ENCODE data around the gene AKT3. TPM values are rescaled to one million over a fixed set of nuclear protein-coding genes. Genes with fewer than 3 reads are reported as not detected.
A peak's percentile ranks its signal among the peaks of the same experiment; 100 is the strongest.

The AKT3 gene
- polyA plus RNA-seq, 2 of the 4 experiments (the other 2 are of a cell fraction) = 18.4 to 43.5 TPM

DNA sequence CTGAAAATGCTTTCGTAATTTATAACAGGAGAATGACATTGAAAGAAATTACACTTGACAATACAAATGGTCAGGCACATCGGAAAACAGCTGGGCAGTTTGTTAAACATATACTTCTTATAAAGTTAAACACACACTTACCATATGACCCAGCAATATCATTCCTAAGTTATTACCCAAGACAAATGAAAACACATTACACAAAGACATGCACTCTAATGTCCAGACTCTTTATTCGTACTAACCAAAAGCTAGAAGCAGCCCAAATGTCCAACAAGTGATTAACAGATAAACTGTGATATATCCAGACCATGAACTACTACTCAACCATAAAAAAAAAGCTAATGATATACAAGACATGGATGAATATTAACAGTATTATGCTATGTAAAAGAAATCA is 8.5 kb downstream of the AKT3 start:
- peaks cover 9% of the 10 kb centered on the region for H3K9me3 ChIP-seq
- FAIRE-seq = peak; percentile 72
- DNase-seq (ENCODE audit: low read depth in 1 of 2, low spot score in 1 of 2) = no peak

GRCh38 chr1:243837907-243838535 is 12.0 kb downstream of the AKT3 start:
- DNase-seq (ENCODE audit: low read depth in 1 of 2, low spot score in 1 of 2) (no peak), ATAC-seq (no peak), FAIRE-seq (no peak)
- POLR2A ChIA-PET = no interaction called here
- H3K9me3 ChIP-seq = peaks cover 32% of the 10 kb centered on the region
- no peak for TF ChIP-seq HOXB5 (CRISPR knock-in tag; IDR thresholded peaks at IDR 0.05)
- TF ChIP-seq JUNB (IDR thresholded peaks at IDR 0.05) = no peak
- no peak for TF ChIP-seq HOXB13 (CRISPR knock-in tag; IDR thresholded peaks at IDR 0.05; ENCODE audit: low read depth)
- TF ChIP-seq CTCF (IDR thresholded peaks at IDR 0.05) = no peak
- no peak for TF ChIP-seq POLR2AphosphoS2 (conservative IDR thresholded peaks at IDR 0.05; ENCODE audit: low read length)
- no peak for TF ChIP-seq ATOH8 (CRISPR knock-in tag; IDR thresholded peaks at IDR 0.05; ENCODE audit: low read depth)
- TF ChIP-seq CHD4 (IDR thresholded peaks at IDR 0.05; ENCODE audit: borderline replicate concordance) = no peak
- TF ChIP-seq ZFP36 (IDR thresholded peaks at IDR 0.05; ENCODE audit: borderline replicate concordance, partially characterized antibody) = no peak
- TF ChIP-seq RAD21 (conservative IDR thresholded peaks at IDR 0.05 in 1 of 2, IDR thresholded peaks at IDR 0.05 in 1 of 2) = no peak
- TF ChIP-seq HOXA7 (CRISPR knock-in tag; IDR thresholded peaks at IDR 0.05) = no peak
- no peak for TF ChIP-seq RARB (CRISPR knock-in tag; IDR thresholded peaks at IDR 0.05)
- H3K27ac ChIP-seq = no peak overlapping the region
- CTCF ChIA-PET = no interaction called here
- 98% methylated on average over 1 of the region's 1 CpG for WGBS (ENCODE audit: missing lambda C conversion rate)
- no peak overlapping the region for H3K4me2 ChIP-seq
- peaks cover 31% of the 10 kb centered on the region for H3K4me1 ChIP-seq
- no peak overlapping the region for H3K4me3 ChIP-seq

More for the DNA sequence above, 8.5 kb downstream of the AKT3 start:
- POLR2A ChIA-PET = no interaction called here
- 33% methylated on average over 3 of the region's 3 CpGs for WGBS (ENCODE audit: missing lambda C conversion rate)
- TF ChIP-seq FOXS1 (CRISPR knock-in tag; IDR thresholded peaks at IDR 0.05) = no peak
- Histone ChIP-seq H3K27ac (peak overlapping the region in 1 of 2 experiments; percentile 51; a peak in 1 of 6 replicates), H3K4me3 (no peak overlapping the region), H3K4me1 (peaks cover 42% of the 10 kb centered on the region), H3K4me2 (peak overlapping the region; percentile 50)
- CTCF ChIA-PET = interaction anchor here (1.2 kb wide), 1 partner anchor 458 kb away, joined by 3 read pairs; no protein-coding TSS in a partner anchor
- ATAC-seq = peak in 1 of 2 experiments; percentile 44; a peak in 3 of 6 replicates

DNA sequence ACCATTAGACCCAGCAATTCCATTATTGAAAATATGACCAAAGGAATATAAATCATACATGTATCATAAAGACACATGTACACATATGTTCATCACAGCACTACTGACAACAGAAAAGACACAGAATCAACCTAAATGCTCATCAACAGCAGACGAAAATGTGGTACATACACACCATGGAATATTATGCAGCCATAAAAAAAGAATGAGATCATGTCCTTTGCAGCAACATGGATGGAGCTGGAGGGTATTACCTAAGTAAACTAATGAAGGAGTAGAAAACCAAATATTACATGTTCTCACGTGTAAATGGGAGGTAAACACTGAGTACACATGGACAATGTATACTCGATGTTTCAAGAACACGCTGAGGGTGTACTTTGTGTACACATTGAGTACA is 15.9 kb downstream of the AKT3 start:
- H3K27ac ChIP-seq = no peak overlapping the region
- no peak overlapping the region for H3K4me3 ChIP-seq
- FAIRE-seq (no peak), DNase-seq (ENCODE audit: low read depth in 1 of 2, low spot score in 1 of 2) (no peak), ATAC-seq (no peak)
- POLR2A ChIA-PET = no interaction called here
- H3K4me1 ChIP-seq = no peaks in the 10 kb centered on the region
- TF ChIP-seq PHF8 (IDR thresholded peaks at IDR 0.05; ENCODE audit: borderline replicate concordance, low read depth) (no peak), GATA3 (IDR thresholded peaks at IDR 0.05; ENCODE audit: borderline replicate concordance) (no peak), USF2 (IDR thresholded peaks at IDR 0.05) (no peak), MAFK (IDR thresholded peaks at IDR 0.05; ENCODE audit: partially characterized antibody) (no peak), REST (IDR thresholded peaks at IDR 0.05) (no peak), JUNB (IDR thresholded peaks at IDR 0.05) (no peak), KDM5A (IDR thresholded peaks at IDR 0.05) (no peak), FOSB (CRISPR knock-in tag; IDR thresholded peaks at IDR 0.05) (no peak), RCOR1 (IDR thresholded peaks at IDR 0.05; ENCODE audit: low read depth, low read length) (no peak), NFE2L2 (conservative IDR thresholded peaks at IDR 0.05; ENCODE audit: low read length) (no peak), CHD4 (IDR thresholded peaks at IDR 0.05; ENCODE audit: borderline replicate concordance) (no peak), FOXS1 (CRISPR knock-in tag; IDR thresholded peaks at IDR 0.05) (no peak), ZFP36 (IDR thresholded peaks at IDR 0.05; ENCODE audit: borderline replicate concordance, partially characterized antibody) (no peak)
- TF ChIP-seq, protein P1, sequence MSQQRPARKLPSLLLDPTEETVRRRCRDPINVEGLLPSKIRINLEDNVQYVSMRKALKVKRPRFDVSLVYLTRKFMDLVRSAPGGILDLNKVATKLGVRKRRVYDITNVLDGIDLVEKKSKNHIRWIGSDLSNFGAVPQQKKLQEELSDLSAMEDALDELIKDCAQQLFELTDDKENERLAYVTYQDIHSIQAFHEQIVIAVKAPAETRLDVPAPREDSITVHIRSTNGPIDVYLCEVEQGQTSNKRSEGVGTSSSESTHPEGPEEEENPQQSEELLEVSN (IDR thresholded peaks at IDR 0.05; ENCODE audit: borderline replicate concordance, low read depth) = no peak
- 93% methylated on average over 4 of the region's 4 CpGs for WGBS (ENCODE audit: missing lambda C conversion rate)
- no peak overlapping the region for H3K4me2 ChIP-seq
- CTCF ChIA-PET = no interaction called here
- peaks cover 32% of the 10 kb centered on the region for H3K9me3 ChIP-seq

Data from A549 (cell line).